OCI-LY7 (cell line): Measurements from ENCODE around the gene ABLIM1. TPM values are rescaled to one million over a fixed set of nuclear protein-coding genes. Genes with fewer than 3 reads are reported as not detected.

ENCODE experiments used
- BruUV-seq: library from RNA; stranded (reverse); fragments of 400-500 nt; replicated peaks from 2 replicates; lab custom pipeline; 2021; lab: Mats Ljungman, UMichigan
- CTCF ChIA-PET: fragments of 300-600 bp; sonication (Branson Sonifier 250); formaldehyde crosslinking; loops from one replicate; lab custom pipeline; 2022; ENCODE audit warnings: antibody characterized with exemption; ENCODE audit not compliant: unreplicated experiment; lab: Charles Lee
- POLR2A ChIA-PET: fragments of 300-600 bp; sonication (Branson Sonifier 250); formaldehyde crosslinking; loops from one replicate; lab custom pipeline; 2022; ENCODE audit warnings: antibody characterized with exemption; lab: Charles Lee
- DNase-seq: peaks from one replicate; pipeline ENCODE4 v3.0.0-alpha.2; 2015; ENCODE audit warnings: low spot score
- H2AFZ ChIP-seq: fragments of 200-600 bp; sonication (generic), shearing (Covaris generic); 2 replicates; pipeline ENCODE4 v1.6.1; 2014; ENCODE audit warnings: mild to moderate bottlenecking, antibody characterized with exemption, low read length, moderate library complexity
- H3K27ac ChIP-seq: fragments of 200-600 bp; sonication (generic); 2 replicates; pipeline ENCODE4 v1.5.1; 2014; ENCODE audit warnings: mixed run types, low read depth, mild to moderate bottlenecking, moderate library complexity, low read length, inconsistent platforms; ENCODE audit not compliant: poor library complexity, severe bottlenecking
- H3K36me3 ChIP-seq: fragments of 200-600 bp; sonication (generic); 2 replicates; pipeline ENCODE4 v1.6.1; 2014; ENCODE audit warnings: mild to moderate bottlenecking, antibody characterized with exemption, low read length, moderate library complexity, mixed read lengths; ENCODE audit not compliant: insufficient read depth
- H3K4me1 ChIP-seq: fragments of 200-600 bp; sonication (generic); 2 replicates; pipeline ENCODE4 v1.5.1; 2014; ENCODE audit warnings: mild to moderate bottlenecking, low read length; ENCODE audit not compliant: insufficient read depth, poor library complexity, severe bottlenecking
- H3K4me2 ChIP-seq: fragments of 200-600 bp; sonication (generic); 2 replicates; pipeline ENCODE4 v1.6.1; 2014; ENCODE audit warnings: mild to moderate bottlenecking, low read length
- H3K4me3 ChIP-seq: fragments of 200-600 bp; sonication (generic); 2 replicates; pipeline ENCODE4 v1.5.1; 2014; ENCODE audit warnings: mild to moderate bottlenecking, low read depth, low read length; ENCODE audit not compliant: poor library complexity, severe bottlenecking
- H3K79me2 ChIP-seq: fragments of 200-600 bp; sonication (generic); 2 replicates; pipeline ENCODE4 v1.6.1; 2016; ENCODE audit warnings: low read depth, mild to moderate bottlenecking, low read length, moderate library complexity, mixed read lengths; ENCODE audit not compliant: insufficient read depth
- H3K9me2 ChIP-seq: fragments of 200-600 bp; sonication (generic); 2 replicates; pipeline ENCODE4 v1.6.1; 2016; ENCODE audit warnings: mild to moderate bottlenecking, low read length, mixed read lengths; ENCODE audit not compliant: insufficient read depth
- H3K9me3 ChIP-seq: fragments of 200-600 bp; sonication (generic); 2 replicates; pipeline ENCODE4 v1.6.1; 2014; ENCODE audit warnings: mild to moderate bottlenecking, mixed run types, low read length, mixed read lengths
- H4K20me1 ChIP-seq: fragments of 200-600 bp; sonication (generic); 2 replicates; pipeline ENCODE4 v1.6.1; 2014; ENCODE audit warnings: mild to moderate bottlenecking, antibody characterized with exemption, low read length, moderate library complexity, mixed read lengths; ENCODE audit not compliant: insufficient read depth
- EZH2phosphoT487 ChIP-seq: fragments of 200-600 bp; sonication (generic); IDR thresholded peaks from 2 replicates; pipeline ENCODE4 v1.6.1; 2018; ENCODE audit warnings: low read depth, borderline replicate concordance, mild to moderate bottlenecking, mixed run types, antibody characterized with exemption, low read length, moderate library complexity, mixed read lengths
- intact Hi-C: fragments of 100-400 bp; cut with micrococcal nuclease; formaldehyde crosslinking; loops from one replicate; pipeline ENCODE4 v1.10.0; 2022; ENCODE audit not compliant: unreplicated experiment
- total RNA-seq, 2 experiments: library from RNA; depleted of rRNA in 1 of 2; stranded (reverse); fragments of >200 nt in 1 of 2; shearing (Covaris generic) in 1 of 2; gene quantifications; 2 replicates each; pipeline ENCODE4 v1.2.3, GENCODE V29; 2014 to 2022
- TF ChIP-seq, protein P1 (sequence below): fragments of 200-600 bp; sonication (generic); conservative IDR thresholded peaks from 2 replicates; pipeline ENCODE4 v1.5.1; 2014; ENCODE audit warnings: mild to moderate bottlenecking, antibody characterized with exemption, low read length, moderate library complexity, mixed read lengths

The ABLIM1 gene
- total RNA-seq, 2 experiments from 2014 or later, result 94.2 to 268 TPM

DNA sequence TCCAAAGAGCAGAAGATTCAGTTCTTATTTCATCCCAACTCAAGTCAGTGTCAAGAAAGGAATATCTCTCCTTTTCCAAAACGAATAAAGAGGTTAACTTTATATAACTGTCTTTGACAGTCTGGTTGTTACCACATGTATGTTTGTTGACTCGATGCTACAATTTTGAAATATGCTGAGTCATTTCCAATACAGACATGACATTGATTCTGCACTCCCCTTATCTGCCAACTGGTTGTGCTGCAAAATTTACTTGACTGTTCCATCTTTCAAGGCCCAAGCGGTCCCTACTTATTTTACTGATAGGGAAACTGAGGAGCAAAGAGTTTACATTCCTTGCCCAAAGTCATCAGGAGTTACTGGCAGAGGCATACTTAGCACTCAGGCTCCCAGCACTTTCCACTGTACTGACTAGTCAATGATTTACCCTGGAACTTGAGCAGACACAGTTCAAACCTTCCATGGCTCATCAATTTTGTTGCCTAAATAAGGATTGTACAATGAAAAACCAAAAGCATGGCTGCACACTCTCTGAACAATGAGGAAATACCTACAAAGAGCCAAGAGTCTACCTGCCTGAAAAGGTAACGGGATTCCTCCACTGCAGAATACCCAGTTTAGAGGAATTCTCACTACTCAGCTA lies 52.8 kb downstream of the ABLIM1 start:
- POLR2A ChIA-PET, result interaction anchor here (0.5 kb wide), 1 partner anchor 409 kb away, joined by 6 read pairs; no protein-coding TSS in a partner anchor
- intact Hi-C loops, result no loop called here

DNA sequence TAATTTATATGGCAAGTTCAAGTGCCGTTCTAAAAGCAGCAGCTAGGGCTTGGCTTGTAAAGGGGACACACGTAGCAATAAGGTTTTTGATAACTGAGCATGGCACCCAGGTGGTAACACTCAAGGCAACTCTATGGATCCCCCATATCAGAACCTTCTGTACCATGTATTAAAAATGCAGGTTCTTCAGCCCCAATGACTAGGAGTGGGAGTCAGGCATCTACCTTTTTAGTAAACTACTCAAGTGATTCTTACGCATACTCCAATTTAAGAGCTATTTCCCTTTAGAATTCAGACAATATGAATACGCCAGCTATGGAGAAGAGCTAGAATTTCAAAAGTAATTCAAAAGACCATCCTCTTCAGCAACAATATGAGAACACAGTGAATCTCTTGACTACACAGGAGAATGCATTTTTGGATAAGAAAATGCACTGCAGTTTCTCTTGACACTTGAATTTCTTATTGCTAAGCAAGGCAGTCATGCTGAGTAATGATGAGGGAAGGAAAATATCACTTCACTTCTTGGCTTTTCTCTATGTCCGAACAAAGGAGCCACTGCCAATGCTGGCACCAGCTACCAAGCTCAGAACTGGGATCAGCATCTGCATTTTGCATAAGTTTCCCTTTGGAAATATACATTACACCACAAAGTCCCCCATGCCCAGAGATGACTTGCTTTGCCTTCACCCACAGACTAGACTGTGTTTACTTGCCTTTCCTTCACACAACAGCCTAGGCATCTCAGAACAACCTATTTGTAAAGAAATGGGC lies 53.5 kb downstream of the ABLIM1 start:
- H4K20me1 ChIP-seq, result no peaks in the 10 kb centered on the region
- H3K27ac ChIP-seq, result no peak overlapping the region
- H3K4me1 ChIP-seq, result no peaks in the 10 kb centered on the region
- CTCF ChIA-PET, result no interaction called here
- H3K9me3 ChIP-seq, result no peaks in the 10 kb centered on the region
- H3K79me2 ChIP-seq, result no peaks in the 10 kb centered on the region
- TF ChIP-seq EZH2phosphoT487, result no peak
- TF ChIP-seq, protein P1, sequence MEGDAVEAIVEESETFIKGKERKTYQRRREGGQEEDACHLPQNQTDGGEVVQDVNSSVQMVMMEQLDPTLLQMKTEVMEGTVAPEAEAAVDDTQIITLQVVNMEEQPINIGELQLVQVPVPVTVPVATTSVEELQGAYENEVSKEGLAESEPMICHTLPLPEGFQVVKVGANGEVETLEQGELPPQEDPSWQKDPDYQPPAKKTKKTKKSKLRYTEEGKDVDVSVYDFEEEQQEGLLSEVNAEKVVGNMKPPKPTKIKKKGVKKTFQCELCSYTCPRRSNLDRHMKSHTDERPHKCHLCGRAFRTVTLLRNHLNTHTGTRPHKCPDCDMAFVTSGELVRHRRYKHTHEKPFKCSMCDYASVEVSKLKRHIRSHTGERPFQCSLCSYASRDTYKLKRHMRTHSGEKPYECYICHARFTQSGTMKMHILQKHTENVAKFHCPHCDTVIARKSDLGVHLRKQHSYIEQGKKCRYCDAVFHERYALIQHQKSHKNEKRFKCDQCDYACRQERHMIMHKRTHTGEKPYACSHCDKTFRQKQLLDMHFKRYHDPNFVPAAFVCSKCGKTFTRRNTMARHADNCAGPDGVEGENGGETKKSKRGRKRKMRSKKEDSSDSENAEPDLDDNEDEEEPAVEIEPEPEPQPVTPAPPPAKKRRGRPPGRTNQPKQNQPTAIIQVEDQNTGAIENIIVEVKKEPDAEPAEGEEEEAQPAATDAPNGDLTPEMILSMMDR, result no peak
- DNase-seq, result no peak
- H3K4me2 ChIP-seq, result no peak overlapping the region
- H3K4me3 ChIP-seq, result no peak overlapping the region
- intact Hi-C loops, result no loop called here
- no peak overlapping the region for H2AFZ ChIP-seq
- BruUV-seq, result no TSS peak
- H3K36me3 ChIP-seq, result no peaks in the 10 kb centered on the region
- H3K9me2 ChIP-seq, result no peaks in the 10 kb centered on the region
- POLR2A ChIA-PET, result interaction anchor here (0.5 to 0.7 kb wide), 2 partner anchors 240 to 408 kb away, joined by 3 to 6 read pairs; no protein-coding TSS in a partner anchor

More for the DNA sequence above, 52.8 kb downstream of the ABLIM1 start:
- H3K79me2 ChIP-seq, result no peaks in the 10 kb centered on the region
- no peaks in the 10 kb centered on the region for H3K4me1 ChIP-seq
- H3K9me2 ChIP-seq, result no peaks in the 10 kb centered on the region
- no peaks in the 10 kb centered on the region for H4K20me1 ChIP-seq
- CTCF ChIA-PET, result no interaction called here
- H3K4me2 ChIP-seq, result no peak overlapping the region
- no peaks in the 10 kb centered on the region for H3K9me3 ChIP-seq
- H2AFZ ChIP-seq, result no peak overlapping the region
- no peaks in the 10 kb centered on the region for H3K36me3 ChIP-seq
- TF ChIP-seq, protein P1, result no peak
- TF ChIP-seq EZH2phosphoT487, result no peak
- no peak for DNase-seq
- BruUV-seq, result no TSS peak
- no peak overlapping the region for H3K27ac ChIP-seq
- H3K4me3 ChIP-seq, result no peak overlapping the region
